Lower lobe of right lung (tissue), 2 donors: ENCODE data around the gene GIGYF1. TPM values are rescaled to one million over a fixed set of nuclear protein-coding genes. Genes with fewer than 3 reads are reported as not detected.
"Not testable (repeated sequence)": the region's sequence is repeated elsewhere in the genome, so short reads cannot be mapped to it uniquely, and the experiment has no call there.

Experiments used
- ATAC-seq, 2 donors: fragments of 200-7000 bp; cut with Tn5 transposase; one replicate each; pipeline ENCODE4 v1.9.1; 2020 to 2022; ENCODE audit warnings: mild to moderate bottlenecking in 2 of 2, moderate library complexity in 2 of 2
- DNase-seq: peaks from one replicate; pipeline ENCODE4 v3.0.0-alpha.2; 2020
- H3K27ac ChIP-seq: fragments of 200-600 bp; one replicate; pipeline ENCODE4 v1.8.0; 2022
- H3K27me3 ChIP-seq: fragments of 200-600 bp; one replicate; pipeline ENCODE4 v1.8.0; 2022; ENCODE audit warnings: low read depth
- H3K36me3 ChIP-seq: fragments of 200-600 bp; one replicate; pipeline ENCODE4 v1.8.0; 2022; ENCODE audit warnings: mild to moderate bottlenecking
- H3K4me1 ChIP-seq: fragments of 200-600 bp; one replicate; pipeline ENCODE4 v1.8.0; 2022
- H3K4me3 ChIP-seq: fragments of 200-600 bp; one replicate; pipeline ENCODE4 v1.8.0; 2022; ENCODE audit warnings: mild to moderate bottlenecking
- H3K9me3 ChIP-seq: fragments of 200-600 bp; one replicate; pipeline ENCODE4 v1.8.0; 2022
- CTCF ChIP-seq: fragments of 200-600 bp; IDR thresholded peaks from one replicate; pipeline ENCODE4 v1.8.0; 2022; ENCODE audit warnings: antibody characterized with exemption, mild to moderate bottlenecking
- intact Hi-C: fragments of 100-400 bp; cut with DNase I; formaldehyde crosslinking; loops from one replicate; pipeline ENCODE4 v1.11.0; 2022
- total RNA-seq: library from RNA; stranded (reverse); fragmentation: NEBNext Ultra II Directional; extraction: Animal tissue kit (Norgen Biotek cat#: 25700); gene quantifications from one replicate; pipeline ENCODE4 v1.2.1, GENCODE V29; 2021
- donor health status: DM: no; HTN: yes; CAD: no; lungs with severe emphysema.

The GIGYF1 gene
- total RNA-seq, 1 donor from 2014 or later, result 53.4 TPM

- Histone ChIP-seq H3K4me1 (no peaks in the 10 kb centered on the region), H3K36me3 (no peaks in the 10 kb centered on the region), H3K27me3 (peaks cover 7% of the 10 kb centered on the region), H3K4me3 (no peak overlapping the region), H3K27ac (no peak overlapping the region), H3K9me3 (no peaks in the 10 kb centered on the region)
- ATAC-seq (no peak), DNase-seq (no peak)
- intact Hi-C loops, result no loop called here
- no peak for TF ChIP-seq CTCF
These were observed 38.0 kb upstream of the GIGYF1 start for GRCh38 chr7:100731937-100732636.

- Histone ChIP-seq H3K36me3 (no peaks in the 10 kb centered on the region), H3K4me3 (no peak overlapping the region), H3K4me1 (peaks cover 2% of the 10 kb centered on the region), H3K27me3 (peaks cover 7% of the 10 kb centered on the region), H3K9me3 (no peaks in the 10 kb centered on the region), H3K27ac (no peak overlapping the region)
- intact Hi-C loops, result no loop called here
- ATAC-seq (no peak), DNase-seq (no peak)
- no peak for TF ChIP-seq CTCF
These were observed 36.2 kb upstream of the GIGYF1 start for GRCh38 chr7:100730136-100730800.

GRCh38 chr7:100728196-100728595 is 34.1 kb upstream of the GIGYF1 start:
- Histone ChIP-seq H3K27ac (no peak overlapping the region), H3K27me3 (peaks cover 7% of the 10 kb centered on the region), H3K4me3 (no peak overlapping the region), H3K9me3 (no peaks in the 10 kb centered on the region), H3K4me1 (peaks cover 6% of the 10 kb centered on the region), H3K36me3 (no peaks in the 10 kb centered on the region)
- no peak for DNase-seq
- ATAC-seq, result no peak
- intact Hi-C loops, result no loop called here
- no peak for TF ChIP-seq CTCF

GRCh38 chr7:100726996-100727761 is 33.1 kb upstream of the GIGYF1 start:
- intact Hi-C loops, result no loop called here
- Histone ChIP-seq H3K27ac (no peak overlapping the region), H3K36me3 (no peaks in the 10 kb centered on the region), H3K9me3 (no peaks in the 10 kb centered on the region), H3K27me3 (peaks cover 7% of the 10 kb centered on the region), H3K4me1 (peaks cover 6% of the 10 kb centered on the region), H3K4me3 (no peak overlapping the region)
- peak; percentile 46 to 53 for ATAC-seq
- no peak for DNase-seq
- TF ChIP-seq CTCF, result no peak

- ATAC-seq, H3K4me1 ChIP-seq, H3K4me3 ChIP-seq, H3K36me3 ChIP-seq, H3K9me3 ChIP-seq, DNase-seq, H3K27ac ChIP-seq, intact Hi-C loops: not testable (repeated sequence)
- H3K27me3 ChIP-seq, result peaks cover 27% of the 10 kb centered on the region
These were observed 30.3 kb upstream of the GIGYF1 start for GRCh38 chr7:100724364-100724763.
